LNCAP (cell line): ENCODE measurements around the gene KLC4.

Source experiments
- TF ChIP-seq, protein P1 (sequence below): fragments of 450-650 bp; IDR thresholded peaks from 2 replicates; pipeline ENCODE4 v1.5.1; 2017; ENCODE audit warnings: mild to moderate bottlenecking

KLC4 gene

DNA sequence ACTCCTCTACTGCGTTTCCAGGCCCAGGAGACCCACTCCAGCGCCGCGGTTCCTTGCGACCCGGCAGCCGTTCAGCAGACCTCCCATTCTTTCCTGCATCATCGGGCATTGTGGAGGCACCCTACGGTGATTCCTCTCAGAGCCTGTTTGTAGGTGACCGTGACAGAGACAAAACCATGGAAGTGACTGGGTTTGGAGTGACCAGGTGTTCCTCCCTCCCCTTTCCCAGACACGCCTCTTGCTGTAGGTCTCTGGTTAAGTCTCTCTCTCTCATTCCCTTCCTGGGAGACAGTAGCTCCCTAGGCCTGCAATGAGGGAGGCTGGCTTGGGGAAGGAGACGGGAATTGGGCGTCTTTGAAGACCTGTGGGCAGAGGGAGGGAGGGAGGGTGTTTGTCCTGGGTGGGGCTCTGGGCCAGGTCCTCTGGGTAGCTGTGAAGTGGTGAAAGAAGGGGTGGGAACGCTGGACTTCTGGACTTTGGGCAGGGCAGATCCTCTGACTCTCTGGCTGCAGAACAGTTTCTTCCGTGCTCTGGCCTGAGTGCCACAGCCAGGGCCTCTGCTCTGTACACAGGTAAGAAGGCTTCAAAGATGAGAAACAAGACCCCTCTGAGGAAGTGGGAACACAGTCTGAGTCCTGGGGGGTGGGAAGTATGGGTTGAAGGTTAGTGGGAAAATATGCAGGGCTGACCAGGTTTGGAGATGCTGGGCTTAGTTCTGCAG is 763 bp downstream of the KLC4 start:
- TF ChIP-seq, protein P1, sequence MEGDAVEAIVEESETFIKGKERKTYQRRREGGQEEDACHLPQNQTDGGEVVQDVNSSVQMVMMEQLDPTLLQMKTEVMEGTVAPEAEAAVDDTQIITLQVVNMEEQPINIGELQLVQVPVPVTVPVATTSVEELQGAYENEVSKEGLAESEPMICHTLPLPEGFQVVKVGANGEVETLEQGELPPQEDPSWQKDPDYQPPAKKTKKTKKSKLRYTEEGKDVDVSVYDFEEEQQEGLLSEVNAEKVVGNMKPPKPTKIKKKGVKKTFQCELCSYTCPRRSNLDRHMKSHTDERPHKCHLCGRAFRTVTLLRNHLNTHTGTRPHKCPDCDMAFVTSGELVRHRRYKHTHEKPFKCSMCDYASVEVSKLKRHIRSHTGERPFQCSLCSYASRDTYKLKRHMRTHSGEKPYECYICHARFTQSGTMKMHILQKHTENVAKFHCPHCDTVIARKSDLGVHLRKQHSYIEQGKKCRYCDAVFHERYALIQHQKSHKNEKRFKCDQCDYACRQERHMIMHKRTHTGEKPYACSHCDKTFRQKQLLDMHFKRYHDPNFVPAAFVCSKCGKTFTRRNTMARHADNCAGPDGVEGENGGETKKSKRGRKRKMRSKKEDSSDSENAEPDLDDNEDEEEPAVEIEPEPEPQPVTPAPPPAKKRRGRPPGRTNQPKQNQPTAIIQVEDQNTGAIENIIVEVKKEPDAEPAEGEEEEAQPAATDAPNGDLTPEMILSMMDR: no peak

DNA sequence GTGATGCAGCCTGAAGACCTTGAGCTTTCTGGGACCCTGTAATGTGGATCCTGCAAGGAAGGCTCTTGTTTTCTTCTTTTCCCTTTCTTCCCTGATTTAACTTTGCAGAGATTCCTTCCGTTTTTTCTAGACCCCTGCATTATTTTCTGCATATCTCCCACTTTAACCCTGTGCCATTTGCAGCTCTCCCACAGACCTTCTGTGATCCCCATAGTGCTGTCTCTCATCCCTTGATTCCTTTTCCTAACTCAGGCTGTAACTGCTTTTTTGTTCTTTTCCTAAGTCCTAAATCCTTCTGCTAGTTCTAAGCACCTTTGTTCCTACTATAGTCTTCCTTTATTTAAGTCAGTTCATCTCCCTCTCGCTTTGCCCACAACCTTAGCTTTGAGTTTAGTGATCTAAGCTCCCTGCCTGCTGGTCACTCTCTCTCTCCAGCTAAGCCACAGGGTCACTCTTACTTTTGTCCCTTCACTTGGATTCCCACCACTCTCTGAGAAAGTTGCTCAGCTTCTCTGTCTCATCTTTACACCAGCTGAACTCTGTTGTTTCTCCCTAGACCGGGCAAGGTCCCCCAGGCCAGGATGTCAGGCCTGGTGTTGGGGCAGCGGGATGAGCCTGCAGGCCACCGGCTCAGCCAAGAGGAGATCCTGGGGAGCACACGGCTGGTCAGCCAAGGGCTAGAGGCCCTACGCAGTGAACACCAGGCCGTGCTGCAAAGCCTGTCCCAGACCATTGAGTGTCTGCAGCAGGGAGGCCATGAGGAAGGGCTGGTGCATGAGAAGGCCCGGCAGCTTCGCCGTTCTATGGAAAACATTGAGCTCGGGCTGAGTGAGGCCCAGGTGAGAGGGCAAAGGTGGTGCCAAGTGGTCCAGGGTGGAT is 1.6 kb downstream of the KLC4 start:
- TF ChIP-seq, protein P1: no peak

DNA sequence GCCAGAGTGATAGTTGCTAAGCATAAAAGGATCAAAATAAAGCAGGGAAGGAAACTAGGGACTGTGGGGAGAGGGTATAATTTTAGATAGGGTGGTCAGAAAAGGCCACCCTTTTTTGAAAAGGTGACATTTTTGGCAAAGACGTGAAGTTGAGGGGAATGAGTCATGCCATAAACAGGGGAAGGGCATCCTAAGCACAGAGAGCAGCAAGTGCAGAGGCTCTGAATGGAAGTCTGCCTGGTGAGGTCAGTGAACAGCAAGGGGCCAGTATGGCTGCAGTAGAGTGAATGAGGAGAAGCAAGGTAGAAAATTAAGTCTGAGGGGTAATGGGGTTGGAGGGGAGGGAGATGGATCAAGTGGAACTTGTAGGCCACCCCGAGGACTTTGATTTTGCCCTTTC is 2.4 kb downstream of the KLC4 start:
- TF ChIP-seq, protein P1: no peak

DNA sequence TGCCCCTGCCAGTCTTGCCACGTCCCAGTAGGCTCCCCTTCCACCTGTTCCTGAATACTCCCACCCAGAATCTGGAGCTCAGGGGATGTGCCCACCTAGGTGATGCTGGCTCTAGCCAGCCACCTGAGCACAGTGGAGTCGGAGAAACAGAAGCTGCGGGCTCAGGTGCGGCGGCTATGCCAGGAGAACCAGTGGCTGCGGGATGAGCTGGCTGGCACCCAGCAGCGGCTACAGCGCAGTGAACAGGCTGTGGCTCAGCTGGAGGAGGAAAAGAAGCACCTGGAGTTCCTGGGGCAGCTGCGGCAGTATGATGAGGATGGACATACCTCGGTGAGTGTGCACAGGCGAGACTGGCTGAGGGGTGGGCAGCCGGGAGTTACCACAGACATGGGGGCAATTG is 3.4 kb downstream of the KLC4 start:
- TF ChIP-seq, protein P1: no peak

DNA sequence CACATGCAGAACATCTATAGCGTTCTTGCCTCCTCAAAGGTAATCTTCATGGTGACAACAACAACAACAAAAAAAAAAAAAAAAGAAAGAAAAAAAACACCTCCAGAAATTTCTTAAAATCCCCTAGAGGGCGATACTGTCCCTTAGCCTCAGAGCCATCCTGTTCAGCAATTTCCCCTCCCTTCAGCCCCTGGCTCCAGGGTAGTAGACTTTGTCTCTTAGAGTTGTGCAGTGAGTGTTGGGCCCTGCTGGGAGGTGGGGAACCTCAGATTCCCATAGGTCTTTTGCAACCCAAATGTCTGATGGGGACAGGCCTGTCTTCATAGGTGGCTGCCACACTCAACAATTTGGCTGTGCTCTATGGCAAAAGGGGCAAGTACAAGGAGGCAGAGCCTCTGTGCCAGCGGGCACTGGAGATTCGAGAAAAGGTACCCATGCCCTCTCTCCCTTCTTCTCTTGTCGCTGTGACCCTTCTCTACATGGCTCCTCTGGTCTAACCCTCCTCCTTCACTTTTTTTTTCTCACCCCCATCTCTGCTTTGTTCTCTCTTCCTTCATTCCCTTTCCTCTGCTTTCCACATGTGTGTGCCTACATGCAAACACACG is 10.7 kb downstream of the KLC4 start:
- TF ChIP-seq, protein P1: peak; percentile 55

DNA sequence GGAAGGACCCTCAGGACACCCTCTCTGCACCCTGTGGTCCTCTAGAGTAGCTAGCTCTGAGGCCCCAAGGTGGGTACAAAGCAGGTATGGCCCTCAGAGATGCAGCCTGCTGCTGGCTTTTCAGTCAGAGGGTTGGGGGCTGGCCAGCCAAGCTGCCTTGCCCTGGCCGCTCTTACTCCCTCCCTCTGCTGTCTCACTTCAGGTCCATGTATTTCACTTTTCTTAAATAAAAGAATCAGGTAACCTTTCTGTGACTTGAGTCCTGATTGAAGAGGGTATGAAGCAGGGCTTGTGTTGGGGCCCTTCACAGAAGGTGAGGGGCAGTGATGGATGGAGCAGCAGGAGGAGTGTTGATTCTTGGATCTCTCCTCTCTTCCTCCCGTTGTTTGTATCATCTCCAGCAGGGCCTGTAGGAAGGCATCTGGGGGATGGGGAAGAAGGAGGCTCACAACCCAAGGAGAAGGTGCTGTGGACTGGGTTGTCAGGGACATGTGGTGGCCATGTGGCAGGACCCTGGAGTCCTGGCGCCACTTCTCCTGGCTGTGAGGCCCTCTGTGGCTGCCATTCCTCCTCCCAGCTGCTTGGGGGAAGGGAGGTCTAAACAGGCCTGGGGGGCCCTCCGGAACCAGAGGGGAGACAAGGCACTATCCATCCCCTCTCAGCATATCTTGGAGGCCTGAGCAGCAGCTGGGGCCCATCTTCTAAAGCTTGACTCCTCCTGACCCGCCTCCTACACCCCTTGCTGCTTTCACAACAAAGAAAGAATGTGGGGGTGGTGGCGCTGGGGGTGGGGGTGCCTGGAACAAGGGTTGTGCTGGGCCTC is 15.6 kb downstream of the KLC4 start:
- TF ChIP-seq, protein P1: no peak
